K562 (cell line): ENCODE measurements around the gene DGCR2. TPM values are rescaled to one million over a fixed set of nuclear protein-coding genes. Genes with fewer than 3 reads are reported as not detected.
A peak's percentile ranks its signal among the peaks of the same experiment; 100 is the strongest.

Source experiments
- ATF1 ChIP-seq, 2 experiments: fragments of 450-650 bp in 1 of 2; IDR thresholded peaks; 2 replicates each; pipeline ENCODE4 v1.6.1; 2016; ENCODE audit warnings: missing compliant biosample characterization in 1 of 2, missing genetic modification characterization in 1 of 2
- BRCA1 ChIP-seq, 2 experiments: fragments of 450-650 bp in 1 of 2; sonication (generic) in 1 of 2; formaldehyde crosslinking in 1 of 2; IDR thresholded peaks; 2 replicates each; pipeline versions ENCODE4 v1.5.0 to v1.6.1; 2017 to 2020; ENCODE audit warnings: mild to moderate bottlenecking in 1 of 2, missing genetic modification reagents in 1 of 2
- CBX1 ChIP-seq: sonication (generic); IDR thresholded peaks from 2 replicates; pipeline ENCODE4 v1.6.1; 2016; ENCODE audit warnings: antibody characterized with exemption, low read depth, mild to moderate bottlenecking
- CHD7 ChIP-seq: fragments of 200-600 bp; sonication (generic); IDR thresholded peaks from one replicate; pipeline ENCODE4 v1.6.1; 2012; ENCODE audit warnings: mild to moderate bottlenecking, low read depth, low read length, inconsistent platforms
- DACH1 ChIP-seq: fragments of 450-650 bp; IDR thresholded peaks from 2 replicates; pipeline ENCODE4 v1.6.1; 2018; ENCODE audit not compliant: partially characterized antibody
- GATAD2A ChIP-seq: fragments of 450-650 bp; IDR thresholded peaks from 2 replicates; pipeline ENCODE4 v1.6.1; 2017
- PHF20 ChIP-seq: fragments of 450-650 bp; IDR thresholded peaks from 2 replicates; pipeline ENCODE4 v1.6.1; 2018; ENCODE audit not compliant: partially characterized antibody
- PHF8 ChIP-seq: fragments of 200-600 bp; sonication (generic); IDR thresholded peaks from 2 replicates; pipeline ENCODE4 v1.6.1; 2012; ENCODE audit warnings: mixed run types, mild to moderate bottlenecking, inconsistent platforms, low read length, moderate library complexity, borderline replicate concordance
- PHTF2 ChIP-seq: fragments of 250-450 bp; sonication (Bioruptor Pico); IDR thresholded peaks from 2 replicates; pipeline ENCODE4 v1.5.0; 2021; ENCODE audit warnings: mild to moderate bottlenecking
- SRF ChIP-seq, 2 experiments: fragments of 250-450, 450-650 bp in 1 of 2; sonication (Bioruptor Pico) in 1 of 2; sonication (generic) in 1 of 2; formaldehyde crosslinking; IDR thresholded peaks; 2 replicates each; pipeline versions ENCODE4 v1.5.0 to v1.5.1; 2020 to 2022; ENCODE audit warnings: mild to moderate bottlenecking in 1 of 2, missing genetic modification reagents in 1 of 2
- STAT5A ChIP-seq: IDR thresholded peaks from 2 replicates; pipeline ENCODE4 v1.6.1; 2012; ENCODE audit warnings: low read length, inconsistent platforms, borderline replicate concordance
- SUPT5H ChIP-seq: fragments of 450-650 bp; IDR thresholded peaks from 2 replicates; pipeline ENCODE4 v1.6.1; 2016
- TEAD4 ChIP-seq, 2 experiments: sonication (generic) in 1 of 2; formaldehyde crosslinking in 1 of 2; IDR thresholded peaks; 2 replicates each; pipeline versions ENCODE4 v1.6.1 to v1.8.0; 2012 to 2022; ENCODE audit warnings: borderline replicate concordance in 1 of 2, inconsistent platforms in 1 of 2, low read length in 1 of 2, mild to moderate bottlenecking in 1 of 2, missing genetic modification reagents in 1 of 2
- USF1 ChIP-seq: sonication (generic); formaldehyde crosslinking; IDR thresholded peaks from 2 replicates; pipeline ENCODE4 v1.9.0; 2022; ENCODE audit warnings: mild to moderate bottlenecking, missing genetic modification reagents
- ZFP30 ChIP-seq: fragments of 250-450 bp; sonication (Bioruptor Pico); IDR thresholded peaks from 2 replicates; pipeline ENCODE4 v1.8.0; 2022; ENCODE audit warnings: moderate library complexity, mild to moderate bottlenecking, inconsistent platforms, borderline replicate concordance
- ZNF224 ChIP-seq: sonication (generic); formaldehyde crosslinking; IDR thresholded peaks from 2 replicates; pipeline ENCODE4 v1.8.0; 2022; ENCODE audit warnings: mild to moderate bottlenecking, missing genetic modification reagents
- polyA plus RNA-seq, 8 experiments: library from polyadenylated mRNA; depleted of rRNA in 4 of 8; stranded (reverse) in 5 of 8; unstranded in 3 of 8; fragments of >200 nt; fragmentation: Nextera tagmentation in 2 of 8; fragmentation: Illumina TruSeq in 1 of 8; extraction: Ambion mirVana in 2 of 8; extraction: Trizol in 1 of 8; gene quantifications; 2 replicates each; pipeline versions ENCODE4 v1.2.1 to v1.2.3, GENCODE V29; 2011 to 2014; ENCODE audit warnings: inconsistent platforms in 1 of 8, missing spikeins in 1 of 8
- total RNA-seq, 7 experiments: library from RNA; depleted of rRNA in 6 of 7; stranded (reverse); fragments of >200 nt in 6 of 7; fragmentation: Illumina TruSeq in 2 of 7; extraction: Trizol in 2 of 7; gene quantifications; 2 replicates each; pipeline versions ENCODE4 v1.2.1 to v1.2.3, GENCODE V29; 2011 to 2021; ENCODE audit warnings: low replicate concordance in 1 of 7

The DGCR2 gene
- total and polyA plus RNA-seq, 9 of the 15 experiments (the other 6 are each of a cell fraction or from before 2014, with no cell fraction given): 0.69 to 101 (median 56.4) TPM

- TF ChIP-seq CHD7 (peak; percentile 79), ZNF224 (no peak), PHTF2 (CRISPR knock-in tag) (no peak), STAT5A (no peak), GATAD2A (no peak), USF1 (CRISPR knock-in tag) (peak; percentile 1; the same call in 1 of the 2 replicates), PHF20 (no peak), BRCA1 (IDR thresholded peaks at IDR 0.05) (no peak), BRCA1 (CRISPR knock-in tag; IDR thresholded peaks at IDR 0.05) (0 out of 2 replicates have a peak, but pooled peaks have one; percentile 53), SRF (CRISPR knock-in tag; IDR thresholded peaks at IDR 0.05) (no peak), DACH1 (no peak), ATF1 (CRISPR knock-in tag; IDR thresholded peaks at IDR 0.05) (0 out of 2 replicates have a peak, but pooled peaks have one; percentile 22), ATF1 (tag; IDR thresholded peaks at IDR 0.05) (no peak), CBX1 (no peak), PHF8 (no peak), ZFP30 (no peak), TEAD4 (IDR thresholded peaks at IDR 0.05; ENCODE audit: low read length) (no peak), TEAD4 (CRISPR knock-in tag; IDR thresholded peaks at IDR 0.05; ENCODE audit: borderline replicate concordance) (0 out of 2 replicates have a peak, but pooled peaks have one; percentile 74), SUPT5H (peak; percentile 46)
Observed at GRCh38 chr22:19088866-19089595, 33.2 kb downstream of the DGCR2 start (continued).
